Suprapubic skin (tissue), 4 donors: ENCODE data around the gene CSNK1G1.

Source experiments
- POLR2A ChIP-seq, 2 donors: fragments of 450-650 bp; IDR thresholded peaks; one replicate each; pipeline ENCODE4 v1.6.1; 2017; ENCODE audit warnings: antibody characterized with exemption in 2 of 2, mild to moderate bottlenecking in 2 of 2, moderate library complexity in 2 of 2
- POLR2AphosphoS5 ChIP-seq, 3 donors: sonication (generic); formaldehyde crosslinking; IDR thresholded peaks; one replicate each; pipeline ENCODE4 v1.6.1; 2017; ENCODE audit warnings: antibody characterized with exemption in 3 of 3

DNA sequence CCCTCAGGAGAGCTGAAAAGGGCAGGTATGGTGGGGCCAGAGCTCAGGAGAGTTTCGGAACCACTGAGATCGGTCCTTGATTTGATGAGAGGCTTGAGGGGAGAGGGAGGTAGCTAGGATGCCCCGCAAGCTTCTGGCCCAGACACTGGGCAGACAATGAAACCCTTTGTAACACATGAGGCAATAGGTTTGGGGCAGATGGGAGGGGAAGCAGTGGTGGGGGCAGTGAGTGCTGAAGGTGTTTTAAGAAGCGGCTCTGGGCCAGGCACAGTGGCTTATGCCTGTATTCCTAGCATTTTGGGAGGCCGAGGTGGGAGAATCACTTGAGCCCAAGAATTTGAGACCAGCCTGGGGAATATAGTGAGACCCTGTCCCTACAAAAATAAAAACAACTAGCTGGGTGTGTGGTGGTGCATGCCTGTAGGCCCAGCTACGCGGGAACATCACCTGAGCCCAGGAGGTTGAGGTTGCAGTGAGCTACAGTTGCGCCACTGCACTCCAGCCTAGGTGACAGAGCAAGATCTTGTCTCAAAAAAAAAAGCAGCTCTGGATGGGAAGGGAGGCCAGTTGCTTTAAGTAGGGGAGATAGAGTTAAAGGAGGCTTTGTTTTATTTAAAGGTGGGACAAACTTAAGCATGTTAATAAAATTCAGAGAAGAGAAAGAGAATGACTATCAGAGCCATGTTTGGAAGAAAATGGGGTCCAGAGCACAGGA is 214.0 kb downstream of the CSNK1G1 start:
- TF ChIP-seq POLR2AphosphoS5 (IDR thresholded peaks at IDR 0.05) (no peak), POLR2A (IDR thresholded peaks at IDR 0.05) (no peak)
